Measurements from ENCODE around the gene OIT3.

DNA sequence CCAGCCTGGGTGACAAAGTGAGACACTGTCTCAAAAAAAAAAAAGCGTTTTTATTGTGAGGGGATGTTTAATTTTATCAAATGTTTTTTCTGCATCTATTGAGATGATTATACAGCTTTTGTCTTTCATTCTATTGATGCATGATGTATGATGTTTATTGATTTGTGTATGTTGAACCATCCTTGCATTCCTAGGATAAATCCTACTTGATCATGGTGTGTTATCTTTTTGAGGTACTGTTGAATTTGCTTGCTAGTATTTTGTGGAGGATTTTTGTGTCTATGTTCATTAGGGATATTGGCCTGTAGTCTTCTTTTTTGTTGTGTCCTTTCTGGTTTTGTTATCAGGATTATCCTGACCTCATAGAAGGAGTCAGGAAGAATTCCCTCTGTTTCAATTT is 83.3 kb downstream of the OIT3 start:
- TF ChIP-seq POLR2A (IDR thresholded peaks at IDR 0.05) (no peak), EP300 (IDR thresholded peaks at IDR 0.05) (no peak)
- TF ChIP-seq, protein P1, sequence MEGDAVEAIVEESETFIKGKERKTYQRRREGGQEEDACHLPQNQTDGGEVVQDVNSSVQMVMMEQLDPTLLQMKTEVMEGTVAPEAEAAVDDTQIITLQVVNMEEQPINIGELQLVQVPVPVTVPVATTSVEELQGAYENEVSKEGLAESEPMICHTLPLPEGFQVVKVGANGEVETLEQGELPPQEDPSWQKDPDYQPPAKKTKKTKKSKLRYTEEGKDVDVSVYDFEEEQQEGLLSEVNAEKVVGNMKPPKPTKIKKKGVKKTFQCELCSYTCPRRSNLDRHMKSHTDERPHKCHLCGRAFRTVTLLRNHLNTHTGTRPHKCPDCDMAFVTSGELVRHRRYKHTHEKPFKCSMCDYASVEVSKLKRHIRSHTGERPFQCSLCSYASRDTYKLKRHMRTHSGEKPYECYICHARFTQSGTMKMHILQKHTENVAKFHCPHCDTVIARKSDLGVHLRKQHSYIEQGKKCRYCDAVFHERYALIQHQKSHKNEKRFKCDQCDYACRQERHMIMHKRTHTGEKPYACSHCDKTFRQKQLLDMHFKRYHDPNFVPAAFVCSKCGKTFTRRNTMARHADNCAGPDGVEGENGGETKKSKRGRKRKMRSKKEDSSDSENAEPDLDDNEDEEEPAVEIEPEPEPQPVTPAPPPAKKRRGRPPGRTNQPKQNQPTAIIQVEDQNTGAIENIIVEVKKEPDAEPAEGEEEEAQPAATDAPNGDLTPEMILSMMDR (IDR thresholded peaks at IDR 0.05): no peak

Measured in tibial nerve (tissue), 4 donors.